ENCODE data around the gene TWNK. TPM values are rescaled to one million over a fixed set of nuclear protein-coding genes. Genes with fewer than 3 reads are reported as not detected.

TWNK gene
- total and polyA plus RNA-seq, 2 donors (not counting 3 experiments of a cell fraction or from before 2014, with no cell fraction given): 5.6 to 10.9 TPM

- Histone ChIP-seq H3K4me3 (replicated peaks in 1 of 3; ENCODE audit: insufficient read depth in 1 of 3, low read depth in 1 of 3, low read length in 3 of 3) (no peak overlapping the region), H3K9me3 (replicated peaks; ENCODE audit: control insufficient read depth, insufficient read depth, low read length) (no peaks in the 10 kb centered on the region), H3K27me3 (ENCODE audit: control insufficient read depth in 2 of 2, insufficient read depth in 2 of 2, low read length in 2 of 2) (no peaks in the 10 kb centered on the region), H3K9me1 (replicated peaks; ENCODE audit: control insufficient read depth, extremely low read depth, insufficient read depth, low read length) (no peaks in the 10 kb centered on the region), H4K20me1 (replicated peaks; ENCODE audit: control insufficient read depth, extremely low read depth, insufficient read depth, low read length) (no peaks in the 10 kb centered on the region), H3K79me2 (ENCODE audit: control insufficient read depth, insufficient read depth, low read length) (no peaks in the 10 kb centered on the region), H3K9ac (replicated peaks; ENCODE audit: extremely low read depth, insufficient read depth, low read length) (no peak overlapping the region), H3K27ac (ENCODE audit: insufficient read depth, low read depth, low read length) (no peak overlapping the region), H3K4me1 (ENCODE audit: control insufficient read depth, extremely low read depth, insufficient read depth, low read length) (peaks cover 2% of the 10 kb centered on the region), H2AFZ (ENCODE audit: low read depth, low read length) (no peak overlapping the region), H3K4me2 (ENCODE audit: insufficient read depth, low read length) (no peak overlapping the region), H3K36me3 (ENCODE audit: control insufficient read depth in 2 of 2, extremely low read depth in 1 of 2, insufficient read depth in 2 of 2, low read length in 2 of 2) (peaks cover 0 to 13% of the 10 kb centered on the region in 2 experiments)
- ChIA-PET CTCF (interaction anchor here (1.1 to 1.4 kb wide), 2 partner anchors 30 to 34 kb away, joined by 4 read pairs; no protein-coding TSS in a partner anchor), POLR2A (no interaction called here)
- dilution Hi-C loops (cut with MboI; ENCODE audit: extremely low pct_ligation_motif_present, low sequenced_read_pairs): no loop called here
- no peak for DNase-seq (ENCODE audit: low read depth, low spot score)
- intact Hi-C loops (cut with micrococcal nuclease): no loop called here
- FAIRE-seq: no peak
- no peak for TF ChIP-seq POLR2A (IDR thresholded peaks at IDR 0.05; ENCODE audit: low read depth, low read length)
- TF ChIP-seq GATA2 (IDR thresholded peaks at IDR 0.05; ENCODE audit: insufficient read depth, insufficient read length, low read depth, low read length): no peak
- TF ChIP-seq EZH2 (IDR thresholded peaks at IDR 0.05; ENCODE audit: borderline replicate concordance, low read depth, low read length, severe bottlenecking): no peak
- no peak for TF ChIP-seq FOS (IDR thresholded peaks at IDR 0.05; ENCODE audit: borderline replicate concordance, insufficient read depth, low read length)
- TF ChIP-seq JUN (IDR thresholded peaks at IDR 0.05; ENCODE audit: borderline replicate concordance, insufficient read depth, insufficient read length, low read depth): no peak
- TF ChIP-seq CTCF (IDR thresholded peaks at IDR 0.05; ENCODE audit: extremely low read depth in 1 of 2, insufficient read depth in 1 of 2, low read depth in 1 of 2, low read length in 2 of 2): no peak
- no peak for TF ChIP-seq MAX (IDR thresholded peaks at IDR 0.05; ENCODE audit: insufficient read depth, insufficient read length)
- no peak for TF ChIP-seq MYC (IDR thresholded peaks at IDR 0.05; ENCODE audit: low read depth, low read length)
- TF ChIP-seq POLR2AphosphoS5 (IDR thresholded peaks at IDR 0.05; ENCODE audit: insufficient read depth, low read depth, low read length): no peak
- BruUV-seq (replicated peaks): no TSS peak
Observed at GRCh38 chr10:100981178-100981772, 6.1 kb upstream of the TWNK start.
